ENCODE results near the gene FBLN2.

The FBLN2 gene

DNA sequence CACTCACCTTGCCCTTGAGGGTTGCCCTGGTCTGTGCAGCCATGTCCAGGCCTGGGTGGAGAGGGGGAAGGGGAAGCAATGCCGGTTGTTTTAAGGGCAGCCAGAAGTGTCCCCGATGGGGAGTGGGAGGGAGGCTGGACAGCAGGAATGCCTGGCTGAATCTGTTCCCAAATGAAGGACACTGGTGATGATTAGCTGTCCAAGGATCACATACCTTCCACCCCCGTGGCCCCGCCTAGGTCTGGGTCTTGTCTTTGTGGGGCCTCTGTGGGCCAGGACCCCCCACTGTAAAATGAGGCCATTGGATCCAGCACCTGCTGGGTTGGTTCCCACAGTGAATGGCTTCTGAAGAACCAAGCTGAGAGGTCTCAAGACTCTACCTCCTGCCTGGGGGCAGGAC lies 71.4 kb downstream of the FBLN2 start:
- no peak overlapping the region for H3K4me3 ChIP-seq (ENCODE audit: control insufficient read depth, low read depth, low read length)
- TF ChIP-seq, protein P1, sequence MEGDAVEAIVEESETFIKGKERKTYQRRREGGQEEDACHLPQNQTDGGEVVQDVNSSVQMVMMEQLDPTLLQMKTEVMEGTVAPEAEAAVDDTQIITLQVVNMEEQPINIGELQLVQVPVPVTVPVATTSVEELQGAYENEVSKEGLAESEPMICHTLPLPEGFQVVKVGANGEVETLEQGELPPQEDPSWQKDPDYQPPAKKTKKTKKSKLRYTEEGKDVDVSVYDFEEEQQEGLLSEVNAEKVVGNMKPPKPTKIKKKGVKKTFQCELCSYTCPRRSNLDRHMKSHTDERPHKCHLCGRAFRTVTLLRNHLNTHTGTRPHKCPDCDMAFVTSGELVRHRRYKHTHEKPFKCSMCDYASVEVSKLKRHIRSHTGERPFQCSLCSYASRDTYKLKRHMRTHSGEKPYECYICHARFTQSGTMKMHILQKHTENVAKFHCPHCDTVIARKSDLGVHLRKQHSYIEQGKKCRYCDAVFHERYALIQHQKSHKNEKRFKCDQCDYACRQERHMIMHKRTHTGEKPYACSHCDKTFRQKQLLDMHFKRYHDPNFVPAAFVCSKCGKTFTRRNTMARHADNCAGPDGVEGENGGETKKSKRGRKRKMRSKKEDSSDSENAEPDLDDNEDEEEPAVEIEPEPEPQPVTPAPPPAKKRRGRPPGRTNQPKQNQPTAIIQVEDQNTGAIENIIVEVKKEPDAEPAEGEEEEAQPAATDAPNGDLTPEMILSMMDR (IDR thresholded peaks at IDR 0.05; ENCODE audit: control insufficient read depth, insufficient read depth, low read depth, low read length, missing control alignments): no peak
- DNase-seq (ENCODE audit: low read depth): no peak

DNA sequence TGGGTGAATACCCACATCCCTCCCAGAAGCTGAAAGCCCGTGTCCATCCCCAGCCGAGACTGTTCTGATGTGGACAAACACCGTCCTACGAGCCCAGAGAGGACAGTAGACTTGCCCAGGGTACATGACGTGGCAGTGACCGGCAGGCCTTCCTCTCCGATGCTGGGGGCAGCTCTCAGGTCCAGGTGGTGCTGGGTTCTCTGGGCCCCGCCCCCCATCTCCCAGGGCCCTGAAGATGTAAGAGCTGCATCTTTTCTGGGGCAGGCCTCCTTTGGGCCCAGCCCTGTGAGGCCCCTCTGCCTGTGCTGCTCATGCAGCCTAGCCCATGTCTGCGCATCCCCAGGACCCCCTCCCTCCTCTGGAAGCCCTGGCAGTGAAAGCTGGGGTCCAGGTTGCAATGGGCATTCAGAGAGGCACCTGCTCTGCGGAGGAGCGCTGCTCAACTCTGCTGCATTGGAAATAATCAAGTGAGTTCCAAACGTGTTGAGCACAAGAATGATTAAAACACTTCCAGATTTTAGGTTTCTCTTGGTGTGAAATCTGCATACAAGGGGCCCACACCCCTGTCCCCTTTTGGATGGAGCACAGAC lies 71.9 kb downstream of the FBLN2 start:
- no peak for DNase-seq (ENCODE audit: low read depth)
- TF ChIP-seq, protein P1 (IDR thresholded peaks at IDR 0.05; ENCODE audit: control insufficient read depth, insufficient read depth, low read depth, low read length, missing control alignments): no peak
- H3K4me3 ChIP-seq (ENCODE audit: control insufficient read depth, low read depth, low read length): no peak overlapping the region

DNA sequence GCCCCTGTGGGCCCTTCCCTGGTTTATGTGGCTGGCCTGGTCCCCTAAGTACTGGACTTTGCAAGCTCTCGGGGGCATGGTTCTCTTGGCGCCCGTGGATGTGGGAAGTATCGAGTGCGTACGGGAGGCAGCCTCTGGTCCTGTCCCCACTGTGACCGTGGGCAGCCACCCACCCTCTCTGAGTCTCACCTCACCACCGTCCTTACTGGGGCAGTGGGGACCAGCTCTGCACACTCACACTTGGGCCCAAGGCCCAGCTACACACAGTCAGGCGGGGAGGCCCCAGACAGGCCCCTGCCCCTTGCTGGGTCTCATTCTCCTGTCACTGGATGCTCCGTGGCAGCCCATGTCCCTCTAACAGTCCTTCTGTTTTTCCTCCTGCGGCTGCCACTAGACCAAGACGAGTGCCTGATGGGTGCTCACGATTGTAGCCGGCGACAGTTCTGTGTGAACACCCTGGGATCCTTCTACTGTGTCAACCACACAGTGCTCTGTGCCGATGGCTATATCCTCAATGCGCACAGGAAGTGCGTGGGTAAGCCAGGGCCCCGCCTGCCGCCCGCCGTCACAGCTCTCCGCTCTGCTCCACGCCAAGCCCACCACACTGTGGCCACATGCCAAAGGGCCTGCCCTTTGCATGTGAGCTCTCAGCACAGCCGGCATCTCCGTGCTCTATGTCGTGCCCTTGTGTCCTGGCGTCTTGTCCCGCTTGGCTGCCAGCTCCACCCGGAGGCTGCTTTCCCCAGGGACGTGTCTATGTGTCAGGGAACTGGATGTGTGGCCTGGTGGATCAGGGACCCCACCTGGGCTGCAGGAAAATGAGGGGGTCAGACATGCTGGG lies 72.7 kb downstream of the FBLN2 start:
- no peak overlapping the region for H3K4me3 ChIP-seq (ENCODE audit: control insufficient read depth, low read depth, low read length)

DNA sequence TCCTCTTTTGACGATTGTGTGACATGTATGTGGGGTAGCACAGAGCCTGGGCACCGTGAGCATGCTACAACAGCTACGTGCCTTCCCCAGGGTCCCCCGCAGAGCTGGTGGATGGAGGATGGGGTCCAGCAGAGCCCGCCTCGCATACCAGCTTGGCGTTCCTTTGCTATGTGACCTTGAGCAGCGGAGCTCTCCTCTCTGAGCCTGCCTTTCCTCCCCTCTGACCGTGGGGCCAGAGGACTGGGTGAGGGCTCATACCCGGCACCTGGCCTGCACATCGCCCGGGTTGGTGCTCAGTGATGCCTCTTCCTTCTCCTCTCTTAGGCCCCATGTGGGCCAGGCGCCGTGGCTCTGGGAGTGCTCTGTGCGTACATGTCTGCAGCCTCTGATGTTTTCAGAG lies 73.4 kb downstream of the FBLN2 start:
- no peak overlapping the region for H3K4me3 ChIP-seq (ENCODE audit: control insufficient read depth, low read depth, low read length)
- TF ChIP-seq, protein P1 (IDR thresholded peaks at IDR 0.05; ENCODE audit: control insufficient read depth, insufficient read depth, low read depth, low read length, missing control alignments): no peak
- no peak for DNase-seq (ENCODE audit: low read depth)

More for the DNA sequence above, 72.7 kb downstream of the FBLN2 start:
- no peak for DNase-seq (ENCODE audit: low read depth)
- TF ChIP-seq, protein P1 (IDR thresholded peaks at IDR 0.05; ENCODE audit: control insufficient read depth, insufficient read depth, low read depth, low read length, missing control alignments): no peak

DNA sequence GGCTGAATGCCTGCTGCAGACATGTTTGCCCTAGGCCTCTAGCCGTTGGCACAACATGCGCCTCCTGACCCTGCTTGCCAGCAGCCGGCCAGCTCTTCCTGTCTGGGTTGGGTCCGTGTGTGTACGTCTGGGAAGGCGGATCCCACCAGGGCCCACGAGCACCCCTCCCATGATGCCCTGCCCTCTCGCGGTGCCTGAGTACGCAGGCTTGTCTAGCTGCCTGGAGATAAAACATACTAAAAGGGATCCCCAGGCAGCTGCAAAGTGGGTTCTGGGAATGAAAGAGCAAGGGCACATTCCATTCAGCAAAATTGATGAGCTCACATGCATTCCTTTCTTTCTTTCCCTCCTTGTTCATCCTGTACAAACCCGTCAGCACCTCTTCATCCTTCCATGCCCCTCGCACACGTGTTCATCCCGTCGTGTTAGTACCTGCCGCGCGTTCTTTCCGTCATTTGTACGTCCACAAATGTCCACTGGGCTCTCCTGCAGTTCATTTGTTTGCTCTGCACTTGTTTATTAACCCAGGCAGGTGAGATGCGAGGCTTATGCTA lies 74.3 kb downstream of the FBLN2 start:
- TF ChIP-seq, protein P1 (IDR thresholded peaks at IDR 0.05; ENCODE audit: control insufficient read depth, insufficient read depth, low read depth, low read length, missing control alignments): no peak
- DNase-seq (ENCODE audit: low read depth): no peak

DNA sequence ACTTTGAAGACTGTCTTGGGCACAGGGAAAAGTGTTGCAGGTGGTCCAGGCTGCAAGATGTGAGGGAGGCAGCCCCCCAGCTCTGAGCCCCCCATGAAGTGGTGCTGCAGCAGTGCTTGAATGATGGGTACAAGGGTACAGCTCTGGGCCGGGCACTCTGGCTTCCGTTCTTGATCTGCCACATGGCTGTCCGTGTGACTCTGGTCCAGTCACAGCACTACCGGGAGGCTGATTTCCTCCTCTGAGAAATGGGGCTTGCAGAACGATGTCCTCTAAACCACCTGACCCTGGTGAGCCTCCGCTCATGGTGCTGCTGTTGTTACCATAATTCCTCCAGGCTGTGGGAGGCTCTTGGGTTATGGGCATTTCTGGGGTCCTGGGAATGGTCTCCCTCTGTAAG lies 75.1 kb downstream of the FBLN2 start:
- no peak overlapping the region for H3K4me3 ChIP-seq (ENCODE audit: control insufficient read depth, low read depth, low read length)
- DNase-seq (ENCODE audit: low read depth): no peak
- TF ChIP-seq, protein P1 (IDR thresholded peaks at IDR 0.05; ENCODE audit: control insufficient read depth, insufficient read depth, low read depth, low read length, missing control alignments): no peak

More for the DNA sequence above, 74.3 kb downstream of the FBLN2 start:
- H3K4me3 ChIP-seq (ENCODE audit: control insufficient read depth, low read depth, low read length): no peak overlapping the region

Measured in AG09309 (cell line).